LNCaP clone FGC (cell line): ENCODE results near the gene ANKS3.

Experiments used
- DNase-seq: peaks from one replicate; pipeline ENCODE4 v3.0.0-alpha.2; 2011; ENCODE audit warnings: low read depth
- H3K4me3 ChIP-seq: 2 replicates; pipeline ENCODE4 v1.5.1; 2011; ENCODE audit warnings: mild to moderate bottlenecking, low read depth, low read length, control low read depth
- CTCF ChIP-seq: IDR thresholded peaks from 2 replicates; pipeline ENCODE4 v1.5.1; 2012; ENCODE audit warnings: mild to moderate bottlenecking; ENCODE audit not compliant: control insufficient read depth, insufficient read depth; ENCODE audit errors: extremely low read depth

The ANKS3 gene

GRCh38 chr16:4737545-4737944 is 3.5 kb upstream of the ANKS3 start:
- H3K4me3 ChIP-seq: no peak overlapping the region
- no peak for DNase-seq
- no peak for TF ChIP-seq CTCF

- no peak overlapping the region for H3K4me3 ChIP-seq
- no peak for TF ChIP-seq CTCF
- no peak for DNase-seq
Observed at GRCh38 chr16:4736546-4736945, 2.5 kb upstream of the ANKS3 start.

GRCh38 chr16:4734730-4735535 is 862 bp upstream of the ANKS3 start:
- no peak for TF ChIP-seq CTCF
- peak overlapping the region; percentile 98 for H3K4me3 ChIP-seq
- peak; percentile 13 for DNase-seq

- TF ChIP-seq CTCF: no peak
- H3K4me3 ChIP-seq: peak overlapping the region; percentile 98
- DNase-seq: no peak
Observed at GRCh38 chr16:4733747-4734062, 366 bp downstream of the ANKS3 start.

GRCh38 chr16:4733211-4733742 is 794 bp downstream of the ANKS3 start:
- DNase-seq: no peak
- TF ChIP-seq CTCF: no peak
- peak overlapping the region; percentile 98 for H3K4me3 ChIP-seq

- no peak for TF ChIP-seq CTCF
Observed at GRCh38 chr16:4729876-4730275, 4.2 kb downstream of the ANKS3 start.

GRCh38 chr16:4728676-4729075 is 5.4 kb downstream of the ANKS3 start:
- no peak overlapping the region for H3K4me3 ChIP-seq
- DNase-seq: no peak
- TF ChIP-seq CTCF: no peak

More at GRCh38 chr16:4729876-4730275, 4.2 kb downstream of the ANKS3 start:
- DNase-seq: no peak
- H3K4me3 ChIP-seq: no peak overlapping the region
